Loucy (cell line): Measurements from ENCODE around the gene COPS7A.
A peak's percentile ranks its signal among the peaks of the same experiment; 100 is the strongest.

ENCODE experiments used
- H2AFZ ChIP-seq: fragments of 200-600 bp; sonication (generic); 2 replicates; pipeline ENCODE4 v1.6.0; 2016; ENCODE audit warnings: antibody characterized with exemption, mild to moderate bottlenecking, low read length, moderate library complexity
- H3F3A ChIP-seq: fragments of 200-600 bp; 2 replicates; pipeline ENCODE4 v1.6.0; 2016; ENCODE audit warnings: antibody characterized with exemption, low read depth, mild to moderate bottlenecking
- H3K27me3 ChIP-seq: fragments of 200-600 bp; sonication (generic); 2 replicates; pipeline ENCODE4 v1.6.1; 2014; ENCODE audit warnings: low read length, mild to moderate bottlenecking; ENCODE audit not compliant: insufficient read depth, poor library complexity, severe bottlenecking
- H3K36me3 ChIP-seq: fragments of 200-600 bp; sonication (generic); 2 replicates; pipeline ENCODE4 v1.6.1; 2016; ENCODE audit warnings: low read length; ENCODE audit not compliant: insufficient read depth
- H3K4me1 ChIP-seq: fragments of 200-600 bp; sonication (generic); 2 replicates; pipeline ENCODE4 v1.5.1; 2014; ENCODE audit warnings: low read length, mild to moderate bottlenecking; ENCODE audit not compliant: insufficient read depth, poor library complexity, severe bottlenecking
- H3K4me2 ChIP-seq: fragments of 200-600 bp; sonication (generic); 2 replicates; pipeline ENCODE4 v1.6.0; 2014; ENCODE audit warnings: antibody characterized with exemption, low read length, low read depth, mild to moderate bottlenecking; ENCODE audit not compliant: poor library complexity, severe bottlenecking
- H3K4me3 ChIP-seq: fragments of 200-600 bp; sonication (generic); 2 replicates; pipeline ENCODE4 v1.5.1; 2014; ENCODE audit warnings: low read length, mild to moderate bottlenecking, mixed read lengths; ENCODE audit not compliant: poor library complexity, severe bottlenecking
- H3K79me2 ChIP-seq: fragments of 200-600 bp; sonication (generic); 2 replicates; pipeline ENCODE4 v1.6.1; 2014; ENCODE audit warnings: low read length; ENCODE audit not compliant: insufficient read depth
- H3K9ac ChIP-seq: fragments of 200-600 bp; sonication (generic); 2 replicates; pipeline ENCODE4 v1.6.0; 2014; ENCODE audit warnings: mild to moderate bottlenecking, low read depth, low read length, moderate library complexity; ENCODE audit not compliant: poor library complexity, severe bottlenecking
- H3K9me2 ChIP-seq: fragments of 200-600 bp; sonication (generic); replicated peaks from 2 replicates; pipeline ENCODE4 v1.6.1; 2016; ENCODE audit warnings: low read depth, low read length, mixed read lengths
- H3K9me3 ChIP-seq: fragments of 200-600 bp; sonication (generic); 2 replicates; pipeline ENCODE4 v1.6.1; 2014; ENCODE audit warnings: mild to moderate bottlenecking, antibody characterized with exemption, low read length, low read depth; ENCODE audit not compliant: insufficient read depth
- H4K20me1 ChIP-seq: fragments of 200-600 bp; sonication (generic); 2 replicates; pipeline ENCODE4 v1.6.0; 2014; ENCODE audit warnings: antibody characterized with exemption, low read length, mild to moderate bottlenecking; ENCODE audit not compliant: insufficient read depth, poor library complexity, severe bottlenecking
- CTCF ChIP-seq: fragments of 200-600 bp; sonication (generic); conservative IDR thresholded peaks from 2 replicates; pipeline ENCODE4 v1.5.1; 2014; ENCODE audit warnings: mild to moderate bottlenecking, antibody characterized with exemption, low read length
- EZH2phosphoT487 ChIP-seq: fragments of 200-600 bp; IDR thresholded peaks from 2 replicates; pipeline ENCODE4 v1.6.1; 2018; ENCODE audit warnings: antibody characterized with exemption, mild to moderate bottlenecking, moderate library complexity, borderline replicate concordance

The COPS7A gene

DNA sequence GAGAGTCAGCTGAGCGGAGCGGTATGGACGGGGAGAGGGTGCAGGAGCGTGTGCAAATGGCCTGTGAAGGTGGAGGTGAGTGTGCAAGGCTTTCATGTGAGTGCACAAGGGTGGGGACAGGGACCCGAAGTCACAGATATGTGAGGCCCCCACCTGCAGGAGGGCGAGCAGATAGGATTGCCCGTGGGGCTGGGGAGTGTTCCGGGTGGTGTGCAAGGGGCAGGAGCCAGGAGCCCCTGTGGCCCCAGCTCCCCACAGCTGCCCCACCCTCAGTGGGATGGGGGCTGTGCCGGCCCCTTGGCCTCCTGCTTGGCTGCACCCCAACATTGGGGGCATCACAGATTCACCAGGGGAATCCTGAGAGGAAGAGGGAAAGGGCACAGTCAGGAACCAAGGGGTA lies 29.1 kb upstream of the COPS7A start:
- no peak for TF ChIP-seq EZH2phosphoT487
- no peaks in the 10 kb centered on the region for H3K9me2 ChIP-seq
- peaks cover 24% of the 10 kb centered on the region for H3K4me1 ChIP-seq
- H2AFZ ChIP-seq = no peak overlapping the region
- H3K9ac ChIP-seq = peak overlapping the region; percentile 50
- H3K27me3 ChIP-seq = no peaks in the 10 kb centered on the region
- no peak overlapping the region for H3K4me2 ChIP-seq
- H3F3A ChIP-seq = 0 out of 2 replicates have a peak, but pooled peaks cover 3% of the 10 kb centered on the region
- H4K20me1 ChIP-seq = no peaks in the 10 kb centered on the region
- H3K9me3 ChIP-seq = no peaks in the 10 kb centered on the region
- peaks cover 9% of the 10 kb centered on the region for H3K79me2 ChIP-seq
- no peak overlapping the region for H3K4me3 ChIP-seq
- no peaks in the 10 kb centered on the region for H3K36me3 ChIP-seq

DNA sequence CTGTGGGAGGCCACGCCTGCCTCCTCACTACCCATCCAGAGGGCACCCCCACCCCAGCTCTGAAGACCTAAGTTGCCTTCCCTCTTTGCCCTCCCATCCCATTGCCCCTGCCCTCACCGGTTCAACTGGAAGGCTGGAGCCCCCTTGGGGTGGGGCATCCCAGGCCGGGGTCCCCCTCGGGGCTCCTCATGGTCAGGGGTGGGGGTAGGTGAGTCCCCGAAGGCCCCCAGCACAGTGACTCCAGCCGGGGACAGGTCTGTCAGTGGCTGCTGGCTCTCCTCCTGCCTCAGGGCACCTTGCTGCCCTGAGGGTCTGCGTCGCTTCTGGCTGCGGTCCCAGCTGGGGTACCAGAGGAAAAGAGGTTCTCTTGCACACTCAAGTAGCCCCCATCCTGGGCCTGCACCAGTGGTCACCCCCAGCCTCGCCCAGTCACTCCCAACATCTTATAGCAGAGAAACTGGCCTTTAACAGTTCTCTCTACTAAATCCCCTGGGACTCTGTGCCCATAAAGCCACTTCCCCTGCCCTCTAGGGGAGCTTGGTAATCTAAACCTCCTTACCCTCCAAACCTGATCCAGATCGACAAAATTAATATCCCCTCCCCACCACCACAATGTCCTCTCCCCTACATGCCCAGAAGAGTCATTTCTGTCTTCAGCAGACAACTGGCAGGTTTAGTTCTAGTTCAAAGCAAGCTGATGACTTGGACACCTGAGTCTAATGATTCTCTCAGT lies 28.4 kb upstream of the COPS7A start:
- 0 out of 2 replicates have a peak, but pooled peaks cover 3% of the 10 kb centered on the region for H3F3A ChIP-seq
- H4K20me1 ChIP-seq = no peaks in the 10 kb centered on the region
- H3K9me2 ChIP-seq = no peaks in the 10 kb centered on the region
- H3K27me3 ChIP-seq = no peaks in the 10 kb centered on the region
- peak overlapping the region; percentile 34 for H3K4me2 ChIP-seq
- peak overlapping the region; percentile 50 for H3K9ac ChIP-seq
- H3K36me3 ChIP-seq = no peaks in the 10 kb centered on the region
- H3K4me3 ChIP-seq = no peak overlapping the region
- no peaks in the 10 kb centered on the region for H3K9me3 ChIP-seq
- peaks cover 1% of the 10 kb centered on the region for H3K79me2 ChIP-seq
- H2AFZ ChIP-seq = no peak overlapping the region
- H3K4me1 ChIP-seq = peaks cover 18% of the 10 kb centered on the region
- TF ChIP-seq CTCF = peak; percentile 15; the same call in 1 of the 2 replicates
- no peak for TF ChIP-seq EZH2phosphoT487

GRCh38 chr12:6696690-6697583 lies 26.9 kb upstream of the COPS7A start:
- Histone ChIP-seq H3K4me3 (no peak overlapping the region), H3K4me1 (peaks cover 18% of the 10 kb centered on the region), H3K27me3 (no peaks in the 10 kb centered on the region), H3F3A (no peaks in the 10 kb centered on the region), H3K9me2 (no peaks in the 10 kb centered on the region), H3K79me2 (no peaks in the 10 kb centered on the region), H3K36me3 (no peaks in the 10 kb centered on the region), H3K4me2 (no peak overlapping the region), H4K20me1 (no peaks in the 10 kb centered on the region), H3K9ac (peak overlapping the region; percentile 43), H2AFZ (no peak overlapping the region), H3K9me3 (no peaks in the 10 kb centered on the region)
- TF ChIP-seq CTCF = no peak
- no peak for TF ChIP-seq EZH2phosphoT487
